OCI-LY7 (cell line): ENCODE results near the gene PPM1A. TPM values are rescaled to one million over a fixed set of nuclear protein-coding genes. Genes with fewer than 3 reads are reported as not detected.

Source experiments
- BruUV-seq: library from RNA; stranded (reverse); fragments of 400-500 nt; replicated peaks from 2 replicates; lab custom pipeline; 2021; lab: Mats Ljungman, UMichigan
- CTCF ChIA-PET: fragments of 300-600 bp; sonication (Branson Sonifier 250); formaldehyde crosslinking; loops from one replicate; lab custom pipeline; 2022; ENCODE audit warnings: antibody characterized with exemption; ENCODE audit not compliant: unreplicated experiment; lab: Charles Lee
- POLR2A ChIA-PET: fragments of 300-600 bp; sonication (Branson Sonifier 250); formaldehyde crosslinking; loops from one replicate; lab custom pipeline; 2022; ENCODE audit warnings: antibody characterized with exemption; lab: Charles Lee
- DNase-seq: peaks from one replicate; pipeline ENCODE4 v3.0.0-alpha.2; 2015; ENCODE audit warnings: low spot score
- H2AFZ ChIP-seq: fragments of 200-600 bp; sonication (generic), shearing (Covaris generic); 2 replicates; pipeline ENCODE4 v1.6.1; 2014; ENCODE audit warnings: mild to moderate bottlenecking, antibody characterized with exemption, low read length, moderate library complexity
- H3K27ac ChIP-seq: fragments of 200-600 bp; sonication (generic); 2 replicates; pipeline ENCODE4 v1.5.1; 2014; ENCODE audit warnings: mixed run types, low read depth, mild to moderate bottlenecking, moderate library complexity, low read length, inconsistent platforms; ENCODE audit not compliant: poor library complexity, severe bottlenecking
- H3K36me3 ChIP-seq: fragments of 200-600 bp; sonication (generic); 2 replicates; pipeline ENCODE4 v1.6.1; 2014; ENCODE audit warnings: mild to moderate bottlenecking, antibody characterized with exemption, low read length, moderate library complexity, mixed read lengths; ENCODE audit not compliant: insufficient read depth
- H3K4me1 ChIP-seq: fragments of 200-600 bp; sonication (generic); 2 replicates; pipeline ENCODE4 v1.5.1; 2014; ENCODE audit warnings: mild to moderate bottlenecking, low read length; ENCODE audit not compliant: insufficient read depth, poor library complexity, severe bottlenecking
- H3K4me2 ChIP-seq: fragments of 200-600 bp; sonication (generic); 2 replicates; pipeline ENCODE4 v1.6.1; 2014; ENCODE audit warnings: mild to moderate bottlenecking, low read length
- H3K4me3 ChIP-seq: fragments of 200-600 bp; sonication (generic); 2 replicates; pipeline ENCODE4 v1.5.1; 2014; ENCODE audit warnings: mild to moderate bottlenecking, low read depth, low read length; ENCODE audit not compliant: poor library complexity, severe bottlenecking
- H3K79me2 ChIP-seq: fragments of 200-600 bp; sonication (generic); 2 replicates; pipeline ENCODE4 v1.6.1; 2016; ENCODE audit warnings: low read depth, mild to moderate bottlenecking, low read length, moderate library complexity, mixed read lengths; ENCODE audit not compliant: insufficient read depth
- H3K9me2 ChIP-seq: fragments of 200-600 bp; sonication (generic); 2 replicates; pipeline ENCODE4 v1.6.1; 2016; ENCODE audit warnings: mild to moderate bottlenecking, low read length, mixed read lengths; ENCODE audit not compliant: insufficient read depth
- H3K9me3 ChIP-seq: fragments of 200-600 bp; sonication (generic); 2 replicates; pipeline ENCODE4 v1.6.1; 2014; ENCODE audit warnings: mild to moderate bottlenecking, mixed run types, low read length, mixed read lengths
- H4K20me1 ChIP-seq: fragments of 200-600 bp; sonication (generic); 2 replicates; pipeline ENCODE4 v1.6.1; 2014; ENCODE audit warnings: mild to moderate bottlenecking, antibody characterized with exemption, low read length, moderate library complexity, mixed read lengths; ENCODE audit not compliant: insufficient read depth
- EZH2phosphoT487 ChIP-seq: fragments of 200-600 bp; sonication (generic); IDR thresholded peaks from 2 replicates; pipeline ENCODE4 v1.6.1; 2018; ENCODE audit warnings: low read depth, borderline replicate concordance, mild to moderate bottlenecking, mixed run types, antibody characterized with exemption, low read length, moderate library complexity, mixed read lengths
- intact Hi-C: fragments of 100-400 bp; cut with micrococcal nuclease; formaldehyde crosslinking; loops from one replicate; pipeline ENCODE4 v1.10.0; 2022; ENCODE audit not compliant: unreplicated experiment
- total RNA-seq, 2 experiments: library from RNA; depleted of rRNA in 1 of 2; stranded (reverse); fragments of >200 nt in 1 of 2; shearing (Covaris generic) in 1 of 2; gene quantifications; 2 replicates each; pipeline ENCODE4 v1.2.3, GENCODE V29; 2014 to 2022
- TF ChIP-seq, protein P1 (sequence below): fragments of 200-600 bp; sonication (generic); conservative IDR thresholded peaks from 2 replicates; pipeline ENCODE4 v1.5.1; 2014; ENCODE audit warnings: mild to moderate bottlenecking, antibody characterized with exemption, low read length, moderate library complexity, mixed read lengths

PPM1A gene
- total RNA-seq, 2 experiments from 2014 or later, result 25.4 to 75.1 TPM

DNA sequence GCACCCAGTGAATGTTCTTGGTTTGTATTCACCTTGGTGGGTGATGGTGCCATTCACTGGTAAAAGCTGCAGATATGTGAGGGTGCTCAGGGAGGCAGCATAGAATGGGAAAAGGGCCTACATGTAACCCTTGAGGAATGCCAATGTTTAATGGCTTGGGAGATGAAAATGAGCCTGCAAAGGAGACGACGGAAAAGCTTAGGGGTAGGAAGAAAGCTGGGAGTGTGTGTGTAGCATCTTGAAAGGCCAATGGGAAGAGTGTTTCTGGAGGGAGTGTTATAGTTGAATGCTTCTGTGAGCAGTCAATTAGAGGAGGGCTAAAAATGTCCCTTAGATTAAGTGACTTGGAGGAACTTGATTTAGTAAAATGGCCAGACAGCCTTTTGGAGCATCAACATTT, 24.9 kb downstream of the PPM1A start:
- peaks cover 100% of the 10 kb centered on the region for H3K79me2 ChIP-seq
- H3K4me2 ChIP-seq, result peak overlapping the region; percentile 32
- DNase-seq, result no peak
- H3K4me3 ChIP-seq, result no peak overlapping the region
- ChIA-PET CTCF (no interaction called here), POLR2A (interaction anchor here (0.6 to 1.2 kb wide), 4 partner anchors 8 to 57 kb away, joined by 3 to 4 read pairs (median 4); no protein-coding TSS in a partner anchor)
- no peaks in the 10 kb centered on the region for H3K9me2 ChIP-seq
- TF ChIP-seq EZH2phosphoT487, result no peak
- TF ChIP-seq, protein P1, sequence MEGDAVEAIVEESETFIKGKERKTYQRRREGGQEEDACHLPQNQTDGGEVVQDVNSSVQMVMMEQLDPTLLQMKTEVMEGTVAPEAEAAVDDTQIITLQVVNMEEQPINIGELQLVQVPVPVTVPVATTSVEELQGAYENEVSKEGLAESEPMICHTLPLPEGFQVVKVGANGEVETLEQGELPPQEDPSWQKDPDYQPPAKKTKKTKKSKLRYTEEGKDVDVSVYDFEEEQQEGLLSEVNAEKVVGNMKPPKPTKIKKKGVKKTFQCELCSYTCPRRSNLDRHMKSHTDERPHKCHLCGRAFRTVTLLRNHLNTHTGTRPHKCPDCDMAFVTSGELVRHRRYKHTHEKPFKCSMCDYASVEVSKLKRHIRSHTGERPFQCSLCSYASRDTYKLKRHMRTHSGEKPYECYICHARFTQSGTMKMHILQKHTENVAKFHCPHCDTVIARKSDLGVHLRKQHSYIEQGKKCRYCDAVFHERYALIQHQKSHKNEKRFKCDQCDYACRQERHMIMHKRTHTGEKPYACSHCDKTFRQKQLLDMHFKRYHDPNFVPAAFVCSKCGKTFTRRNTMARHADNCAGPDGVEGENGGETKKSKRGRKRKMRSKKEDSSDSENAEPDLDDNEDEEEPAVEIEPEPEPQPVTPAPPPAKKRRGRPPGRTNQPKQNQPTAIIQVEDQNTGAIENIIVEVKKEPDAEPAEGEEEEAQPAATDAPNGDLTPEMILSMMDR, result no peak
- intact Hi-C loops, result loop anchor here (5.0 kb wide), 1 partner anchor 288 kb away; no protein-coding TSS in a partner anchor
- H2AFZ ChIP-seq, result no peak overlapping the region
- peaks cover 24% of the 10 kb centered on the region for H3K4me1 ChIP-seq
- H3K27ac ChIP-seq, result no peak overlapping the region
- H3K9me3 ChIP-seq, result 0 out of 2 replicates have a peak, but pooled peaks cover 7% of the 10 kb centered on the region
- H3K36me3 ChIP-seq, result peaks cover 55% of the 10 kb centered on the region
- no TSS peak for BruUV-seq
- peaks cover 6% of the 10 kb centered on the region; the same call in 1 of the 2 replicates for H4K20me1 ChIP-seq

DNA sequence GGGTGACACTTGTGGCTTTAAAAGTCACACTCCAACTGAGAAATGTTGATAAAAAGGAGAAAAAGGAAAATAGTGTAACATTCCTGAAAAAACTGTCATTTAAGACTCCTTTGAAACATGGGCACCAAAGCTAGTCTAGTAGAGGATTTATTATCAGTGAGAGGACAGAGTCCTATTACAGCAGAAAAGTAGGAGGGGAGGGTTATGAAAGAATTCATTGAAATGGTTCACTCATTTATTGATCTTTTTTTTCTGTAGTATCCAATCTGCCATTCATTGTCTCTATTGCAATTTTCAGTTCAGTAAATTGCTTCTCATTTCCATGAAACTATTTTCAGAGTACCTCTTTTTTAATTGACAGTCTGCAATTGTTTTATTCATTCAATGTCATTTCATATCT, 25.4 kb downstream of the PPM1A start:
- no peak for DNase-seq
- intact Hi-C loops, result loop anchor here (5.0 kb wide), 1 partner anchor 288 kb away; no protein-coding TSS in a partner anchor
- H3K4me3 ChIP-seq, result no peak overlapping the region
- peaks cover 54% of the 10 kb centered on the region for H3K36me3 ChIP-seq
- H3K4me2 ChIP-seq, result peak overlapping the region; percentile 32
- peaks cover 6% of the 10 kb centered on the region; the same call in 1 of the 2 replicates for H4K20me1 ChIP-seq
- POLR2A ChIA-PET, result interaction anchor here (0.6 to 1.2 kb wide), 5 partner anchors 8 to 512 kb away, joined by 3 to 4 read pairs (median 4); no protein-coding TSS in a partner anchor
- no peak overlapping the region for H3K27ac ChIP-seq
- no peaks in the 10 kb centered on the region for H3K9me2 ChIP-seq
- no peak overlapping the region for H2AFZ ChIP-seq
- peaks cover 24% of the 10 kb centered on the region for H3K4me1 ChIP-seq
- 0 out of 2 replicates have a peak, but pooled peaks cover 4% of the 10 kb centered on the region for H3K9me3 ChIP-seq
- H3K79me2 ChIP-seq, result peaks cover 100% of the 10 kb centered on the region
- TF ChIP-seq EZH2phosphoT487, result no peak
- BruUV-seq, result no TSS peak
- CTCF ChIA-PET, result no interaction called here

DNA sequence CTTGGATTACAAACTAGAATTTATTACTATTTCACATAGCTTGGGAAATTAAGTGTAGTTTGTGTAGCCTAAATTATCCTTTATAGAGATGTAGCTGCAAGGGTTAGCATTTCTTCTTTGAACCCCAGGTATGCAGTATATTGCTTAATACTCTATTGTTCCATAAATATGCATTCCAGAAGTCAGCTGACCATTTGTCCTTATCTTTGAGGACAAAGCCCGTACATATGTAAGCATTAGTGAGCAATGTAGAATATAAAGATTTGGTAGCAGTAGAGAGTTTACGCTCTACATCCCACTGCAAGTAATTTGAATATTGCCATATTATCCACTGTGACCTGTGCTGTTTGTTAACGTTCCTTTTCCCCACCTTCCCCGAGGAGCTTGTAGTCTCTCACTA, 26.9 kb downstream of the PPM1A start:
- no peak for DNase-seq
- H2AFZ ChIP-seq, result no peak overlapping the region
- TF ChIP-seq EZH2phosphoT487, result no peak
- TF ChIP-seq, protein P1, result no peak
- ChIA-PET CTCF (no interaction called here), POLR2A (interaction anchor here (0.6 to 0.8 kb wide), 3 partner anchors 10 to 1281 kb away, joined by 3 to 10 read pairs (median 3); no protein-coding TSS in a partner anchor)
- 0 out of 2 replicates have a peak, but pooled peaks cover 4% of the 10 kb centered on the region for H3K9me3 ChIP-seq
- H3K4me3 ChIP-seq, result no peak overlapping the region
- intact Hi-C loops, result no loop called here
- H3K36me3 ChIP-seq, result peaks cover 58% of the 10 kb centered on the region
- H3K4me1 ChIP-seq, result peaks cover 24% of the 10 kb centered on the region
- no peaks in the 10 kb centered on the region for H3K9me2 ChIP-seq
- no peak overlapping the region for H3K4me2 ChIP-seq
- BruUV-seq, result no TSS peak
- no peak overlapping the region for H3K27ac ChIP-seq
- H3K79me2 ChIP-seq, result peaks cover 99% of the 10 kb centered on the region
- peaks cover 6% of the 10 kb centered on the region; the same call in 1 of the 2 replicates for H4K20me1 ChIP-seq
